ENCODE data around the gene PABPC4L.

PABPC4L gene

DNA sequence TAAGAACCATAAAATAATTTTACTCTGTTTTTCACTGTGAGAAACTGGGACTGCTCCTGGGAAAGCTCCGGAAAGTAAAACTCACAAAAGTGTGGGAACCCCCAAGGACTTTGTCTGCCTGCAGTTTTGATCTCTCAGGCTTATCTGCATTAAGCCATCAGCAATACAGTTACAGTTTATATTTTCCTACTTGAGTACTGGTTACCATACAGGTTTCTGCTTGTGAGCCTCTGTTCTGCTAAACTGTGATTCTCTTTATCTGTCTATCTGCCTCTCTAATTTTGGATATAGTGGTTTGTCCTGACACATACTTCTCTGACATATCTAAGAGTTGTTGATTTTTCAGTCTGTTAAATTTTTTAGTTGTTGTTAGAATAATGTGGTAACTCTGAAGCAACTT is 11.6 kb downstream of the PABPC4L start:
- no peak overlapping the region for H3K9ac ChIP-seq (ENCODE audit: low read depth in 1 of 2, low read length in 2 of 2)
- H3K4me3 ChIP-seq (ENCODE audit: low read depth in 1 of 2, low read length in 2 of 2) = no peak overlapping the region
- no peaks in the 10 kb centered on the region for H3K36me3 ChIP-seq (ENCODE audit: control insufficient read depth in 1 of 2, insufficient read depth in 2 of 2, low read length in 2 of 2)
- H3K27me3 ChIP-seq (ENCODE audit: control insufficient read depth in 1 of 2, insufficient read depth in 2 of 2, low read length in 2 of 2) = no peaks in the 10 kb centered on the region
- peaks cover 0 to 3% of the 10 kb centered on the region in 2 donors for H3K9me3 ChIP-seq (ENCODE audit: control insufficient read depth in 1 of 2, low read length in 2 of 2)
- no peak overlapping the region for H3K27ac ChIP-seq (ENCODE audit: low read depth, low read length)
- H3K4me1 ChIP-seq (ENCODE audit: control insufficient read depth in 1 of 2, insufficient read depth in 2 of 2, low read length in 2 of 2) = no peaks in the 10 kb centered on the region

DNA sequence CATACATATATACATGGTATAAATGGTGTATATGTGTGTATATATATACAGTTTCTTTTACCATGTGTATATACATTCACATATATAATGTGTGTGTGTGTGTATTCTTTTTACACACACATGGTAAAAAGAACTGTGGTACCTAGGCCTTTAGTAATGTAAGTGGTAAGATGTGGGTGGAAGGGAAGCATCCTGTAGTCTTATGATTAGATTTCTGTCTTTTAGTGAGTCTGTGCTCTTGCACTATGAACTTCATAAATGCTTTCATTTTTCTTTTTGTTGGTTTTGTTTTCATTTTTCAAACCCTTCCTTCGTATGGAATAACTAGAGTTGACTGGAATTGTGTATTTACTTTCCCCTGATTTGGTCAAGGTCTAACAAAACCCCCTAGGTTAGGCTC is 12.1 kb downstream of the PABPC4L start:
- H3K9ac ChIP-seq (ENCODE audit: low read depth in 1 of 2, low read length in 2 of 2) = no peak overlapping the region
- peaks cover 0 to 3% of the 10 kb centered on the region in 2 donors for H3K9me3 ChIP-seq (ENCODE audit: control insufficient read depth in 1 of 2, low read length in 2 of 2)
- H3K27me3 ChIP-seq (ENCODE audit: control insufficient read depth in 1 of 2, insufficient read depth in 2 of 2, low read length in 2 of 2) = no peaks in the 10 kb centered on the region
- H3K4me3 ChIP-seq (ENCODE audit: low read depth in 1 of 2, low read length in 2 of 2) = no peak overlapping the region
- H3K27ac ChIP-seq (ENCODE audit: low read depth, low read length) = no peak overlapping the region
- no peaks in the 10 kb centered on the region for H3K4me1 ChIP-seq (ENCODE audit: control insufficient read depth in 1 of 2, insufficient read depth in 2 of 2, low read length in 2 of 2)
- no peaks in the 10 kb centered on the region for H3K36me3 ChIP-seq (ENCODE audit: control insufficient read depth in 1 of 2, insufficient read depth in 2 of 2, low read length in 2 of 2)

DNA sequence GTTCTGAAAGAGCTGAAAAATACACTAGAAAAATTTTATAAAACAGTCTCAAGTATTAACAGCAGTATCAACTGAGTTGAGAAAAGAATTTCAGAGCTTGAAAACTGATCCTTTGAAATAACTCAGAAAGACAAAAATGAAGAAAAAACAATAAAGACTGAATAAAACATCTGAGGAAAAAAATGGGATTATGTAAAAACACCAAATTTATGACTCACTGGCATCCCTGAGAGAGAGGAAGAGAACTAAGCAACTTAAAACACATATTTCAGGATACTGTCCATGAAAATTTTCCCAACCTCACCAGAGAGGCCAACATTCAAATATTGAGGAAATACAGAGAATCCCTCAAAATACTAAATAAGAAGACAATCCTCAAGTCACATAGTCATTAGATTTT is 22.9 kb downstream of the PABPC4L start:
- Histone ChIP-seq H3K9me3 (ENCODE audit: control insufficient read depth in 1 of 2, low read length in 2 of 2) (peaks cover 4 to 19% of the 10 kb centered on the region in 2 donors), H3K9ac (ENCODE audit: low read depth in 1 of 2, low read length in 2 of 2) (no peak overlapping the region), H3K4me3 (ENCODE audit: low read depth in 1 of 2, low read length in 2 of 2) (no peak overlapping the region), H3K36me3 (ENCODE audit: control insufficient read depth in 1 of 2, insufficient read depth in 2 of 2, low read length in 2 of 2) (no peaks in the 10 kb centered on the region), H3K27me3 (ENCODE audit: control insufficient read depth in 1 of 2, insufficient read depth in 2 of 2, low read length in 2 of 2) (no peaks in the 10 kb centered on the region), H3K4me1 (ENCODE audit: control insufficient read depth in 1 of 2, insufficient read depth in 2 of 2, low read length in 2 of 2) (no peaks in the 10 kb centered on the region), H3K27ac (ENCODE audit: low read depth, low read length) (no peak overlapping the region)

DNA sequence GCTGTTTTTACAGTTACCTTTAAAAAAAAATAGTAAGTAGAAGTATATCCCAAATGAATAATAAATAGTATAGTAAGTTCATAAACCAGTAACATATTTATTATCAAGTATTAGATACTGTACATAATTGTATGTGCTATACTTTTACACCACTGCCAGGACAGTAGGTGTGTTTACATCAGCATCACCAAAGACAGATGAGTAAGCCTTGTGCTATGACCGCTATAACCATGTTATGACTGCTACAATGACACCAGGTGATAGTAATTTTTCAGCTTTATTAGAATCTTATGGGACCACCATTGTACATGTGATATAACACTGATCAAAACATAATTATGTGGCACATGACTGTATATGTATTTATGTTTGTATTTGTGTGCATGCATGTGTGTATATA is 27.3 kb downstream of the PABPC4L start:
- H3K9ac ChIP-seq (ENCODE audit: low read depth in 1 of 2, low read length in 2 of 2) = no peak overlapping the region
- H3K36me3 ChIP-seq (ENCODE audit: control insufficient read depth in 1 of 2, insufficient read depth in 2 of 2, low read length in 2 of 2) = no peaks in the 10 kb centered on the region
- H3K27ac ChIP-seq (ENCODE audit: low read depth, low read length) = no peak overlapping the region
- H3K4me3 ChIP-seq (ENCODE audit: low read depth in 1 of 2, low read length in 2 of 2) = no peak overlapping the region
- H3K9me3 ChIP-seq (ENCODE audit: control insufficient read depth in 1 of 2, low read length in 2 of 2) = peaks cover 12 to 26% of the 10 kb centered on the region in 2 donors
- no peaks in the 10 kb centered on the region for H3K4me1 ChIP-seq (ENCODE audit: control insufficient read depth in 1 of 2, insufficient read depth in 2 of 2, low read length in 2 of 2)
- no peaks in the 10 kb centered on the region for H3K27me3 ChIP-seq (ENCODE audit: control insufficient read depth in 1 of 2, insufficient read depth in 2 of 2, low read length in 2 of 2)

DNA sequence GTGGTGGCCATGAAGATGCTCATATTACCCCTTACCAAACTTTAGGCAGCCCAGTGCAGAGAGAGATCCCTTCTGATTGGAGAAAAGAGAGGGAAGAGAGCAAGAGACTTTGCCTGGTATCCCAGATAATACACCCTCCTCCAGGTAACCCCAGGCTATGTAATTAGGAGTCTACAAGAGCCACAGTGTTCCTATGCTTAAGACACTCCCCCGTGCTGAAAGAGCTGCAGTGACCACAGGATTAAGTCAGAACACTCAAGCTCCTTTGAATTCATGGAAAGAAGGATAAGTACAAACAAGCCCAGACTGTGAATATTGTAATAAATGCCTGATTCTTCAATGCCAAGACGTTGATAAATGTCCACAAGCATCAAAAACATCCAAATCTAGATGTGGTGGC is 41.4 kb downstream of the PABPC4L start:
- peaks cover 5 to 15% of the 10 kb centered on the region in 2 donors for H3K9me3 ChIP-seq (ENCODE audit: control insufficient read depth in 1 of 2, low read length in 2 of 2)
- no peak overlapping the region for H3K4me3 ChIP-seq (ENCODE audit: low read depth in 1 of 2, low read length in 2 of 2)

DNA sequence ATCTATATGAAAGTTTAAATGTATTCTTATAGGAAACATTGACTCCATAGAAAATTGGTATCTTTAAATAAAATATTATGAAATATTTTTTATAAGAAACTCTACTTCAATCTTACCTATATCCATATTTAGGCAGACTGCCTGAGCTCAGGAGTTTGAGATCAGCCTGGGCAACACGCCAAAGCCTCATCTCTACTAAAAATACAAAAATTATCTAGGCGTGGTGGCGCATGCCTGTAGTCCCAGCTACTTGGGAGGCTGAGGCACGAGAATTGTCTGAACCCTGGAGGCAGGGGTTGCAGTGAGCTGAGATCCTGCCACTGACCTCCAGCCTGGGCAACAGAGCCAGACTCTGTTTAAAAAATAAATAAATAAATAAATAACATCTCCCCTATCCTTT is 47.5 kb downstream of the PABPC4L start:
- no peaks in the 10 kb centered on the region for H3K27me3 ChIP-seq (ENCODE audit: control insufficient read depth in 1 of 2, insufficient read depth in 2 of 2, low read length in 2 of 2)
- no peak overlapping the region for H3K9ac ChIP-seq (ENCODE audit: low read depth in 1 of 2, low read length in 2 of 2)
- no peak overlapping the region for H3K27ac ChIP-seq (ENCODE audit: low read depth, low read length)
- H3K4me1 ChIP-seq (ENCODE audit: control insufficient read depth in 1 of 2, insufficient read depth in 2 of 2, low read length in 2 of 2) = no peaks in the 10 kb centered on the region
- H3K9me3 ChIP-seq (ENCODE audit: control insufficient read depth in 1 of 2, low read length in 2 of 2) = peaks cover 0 to 2% of the 10 kb centered on the region in 2 donors
- H3K36me3 ChIP-seq (ENCODE audit: control insufficient read depth in 1 of 2, insufficient read depth in 2 of 2, low read length in 2 of 2) = no peaks in the 10 kb centered on the region
- no peak overlapping the region for H3K4me3 ChIP-seq (ENCODE audit: low read depth in 1 of 2, low read length in 2 of 2)

More for the DNA sequence above, 41.4 kb downstream of the PABPC4L start:
- H3K27me3 ChIP-seq (ENCODE audit: control insufficient read depth in 1 of 2, insufficient read depth in 2 of 2, low read length in 2 of 2) = no peaks in the 10 kb centered on the region
- H3K4me1 ChIP-seq (ENCODE audit: control insufficient read depth in 1 of 2, insufficient read depth in 2 of 2, low read length in 2 of 2) = no peaks in the 10 kb centered on the region
- H3K27ac ChIP-seq (ENCODE audit: low read depth, low read length) = no peak overlapping the region
- H3K9ac ChIP-seq (ENCODE audit: low read depth in 1 of 2, low read length in 2 of 2) = no peak overlapping the region
- H3K36me3 ChIP-seq (ENCODE audit: control insufficient read depth in 1 of 2, insufficient read depth in 2 of 2, low read length in 2 of 2) = no peaks in the 10 kb centered on the region

DNA sequence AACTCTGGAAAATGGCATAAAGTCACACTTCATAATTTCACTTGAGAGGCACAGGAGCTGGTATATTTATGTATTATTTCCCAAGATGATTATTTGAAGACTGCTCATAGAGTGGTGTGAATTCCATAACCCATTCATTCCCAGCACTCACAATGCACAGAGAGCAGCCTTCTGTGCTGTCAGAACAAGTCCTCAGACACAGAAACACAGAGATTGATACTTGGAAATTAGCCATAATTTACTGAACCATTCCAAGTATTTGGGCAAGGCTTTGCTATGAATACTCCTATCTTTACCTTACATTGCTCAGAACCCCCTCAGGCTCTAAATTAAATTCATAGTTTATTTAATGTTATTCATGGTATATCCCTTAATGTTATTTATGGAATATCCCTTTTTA is 53.6 kb downstream of the PABPC4L start:
- Histone ChIP-seq H3K4me3 (ENCODE audit: low read depth in 1 of 2, low read length in 2 of 2) (no peak overlapping the region), H3K27ac (ENCODE audit: low read depth, low read length) (no peak overlapping the region), H3K4me1 (ENCODE audit: control insufficient read depth in 1 of 2, insufficient read depth in 2 of 2, low read length in 2 of 2) (no peaks in the 10 kb centered on the region), H3K9me3 (ENCODE audit: control insufficient read depth in 1 of 2, low read length in 2 of 2) (peaks cover 0 to 7% of the 10 kb centered on the region in 2 donors), H3K9ac (ENCODE audit: low read depth in 1 of 2, low read length in 2 of 2) (no peak overlapping the region), H3K36me3 (ENCODE audit: control insufficient read depth in 1 of 2, insufficient read depth in 2 of 2, low read length in 2 of 2) (no peaks in the 10 kb centered on the region), H3K27me3 (ENCODE audit: control insufficient read depth in 1 of 2, insufficient read depth in 2 of 2, low read length in 2 of 2) (no peaks in the 10 kb centered on the region)
